OCI-LY1 (cell line): ENCODE results near the gene TTC31.

Source experiments
- EZH2 ChIP-seq: fragments of 200-600 bp; sonication (generic), shearing (Covaris generic); IDR thresholded peaks from 2 replicates; pipeline ENCODE4 v1.8.0; 2017; ENCODE audit warnings: borderline replicate concordance, mixed run types, mild to moderate bottlenecking, antibody characterized with exemption, low read length, moderate library complexity, mixed read lengths
- TF ChIP-seq, protein P1 (sequence below): fragments of 200-600 bp; sonication (generic), shearing (Covaris generic); IDR thresholded peaks from 2 replicates; pipeline ENCODE4 v1.5.1; 2017; ENCODE audit warnings: mild to moderate bottlenecking, antibody characterized with exemption, low read length, moderate library complexity, mixed read lengths

GRCh38 chr2:74515981-74516633 is 33.2 kb downstream of the TTC31 start:
- TF ChIP-seq EZH2: no peak
- TF ChIP-seq, protein P1, sequence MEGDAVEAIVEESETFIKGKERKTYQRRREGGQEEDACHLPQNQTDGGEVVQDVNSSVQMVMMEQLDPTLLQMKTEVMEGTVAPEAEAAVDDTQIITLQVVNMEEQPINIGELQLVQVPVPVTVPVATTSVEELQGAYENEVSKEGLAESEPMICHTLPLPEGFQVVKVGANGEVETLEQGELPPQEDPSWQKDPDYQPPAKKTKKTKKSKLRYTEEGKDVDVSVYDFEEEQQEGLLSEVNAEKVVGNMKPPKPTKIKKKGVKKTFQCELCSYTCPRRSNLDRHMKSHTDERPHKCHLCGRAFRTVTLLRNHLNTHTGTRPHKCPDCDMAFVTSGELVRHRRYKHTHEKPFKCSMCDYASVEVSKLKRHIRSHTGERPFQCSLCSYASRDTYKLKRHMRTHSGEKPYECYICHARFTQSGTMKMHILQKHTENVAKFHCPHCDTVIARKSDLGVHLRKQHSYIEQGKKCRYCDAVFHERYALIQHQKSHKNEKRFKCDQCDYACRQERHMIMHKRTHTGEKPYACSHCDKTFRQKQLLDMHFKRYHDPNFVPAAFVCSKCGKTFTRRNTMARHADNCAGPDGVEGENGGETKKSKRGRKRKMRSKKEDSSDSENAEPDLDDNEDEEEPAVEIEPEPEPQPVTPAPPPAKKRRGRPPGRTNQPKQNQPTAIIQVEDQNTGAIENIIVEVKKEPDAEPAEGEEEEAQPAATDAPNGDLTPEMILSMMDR: no peak
